A172 (cell line): ENCODE results near the gene ITPRID2. TPM values are rescaled to one million over a fixed set of nuclear protein-coding genes. Genes with fewer than 3 reads are reported as not detected.
A peak's percentile ranks its signal among the peaks of the same experiment; 100 is the strongest.
"Not testable (repeated sequence)": the region's sequence is repeated elsewhere in the genome, so short reads cannot be mapped to it uniquely, and the experiment has no call there.

Experiments used
- DNase-seq: peaks from one replicate; pipeline ENCODE4 v3.0.0-alpha.2; 2015; ENCODE audit warnings: low spot score
- total RNA-seq: library from RNA; depleted of rRNA; stranded (reverse); fragments of >200 nt; shearing (Covaris generic); gene quantifications from 2 replicates; pipeline ENCODE4 v1.2.3, GENCODE V29; 2014

Gene ITPRID2
- total RNA-seq, 1 experiment from 2014 or later, result 424 TPM

GRCh38 chr2:181916726-181917718, 25.5 kb downstream of the ITPRID2 start:
- DNase-seq, result peak; percentile 28

GRCh38 chr2:181918188-181918587, 26.7 kb downstream of the ITPRID2 start:
- no peak for DNase-seq

GRCh38 chr2:181923121-181923520, 31.6 kb downstream of the ITPRID2 start:
- DNase-seq, result no peak

GRCh38 chr2:181924336-181924735, 32.8 kb downstream of the ITPRID2 start:
- no peak for DNase-seq

GRCh38 chr2:181934694-181935093, 43.2 kb downstream of the ITPRID2 start:
- DNase-seq, result no peak

GRCh38 chr2:181937473-181937872, 45.9 kb downstream of the ITPRID2 start:
- no peak for DNase-seq

GRCh38 chr2:181943411-181944124, 52.0 kb downstream of the ITPRID2 start:
- DNase-seq, result no peak

- no peak for DNase-seq
Observed at GRCh38 chr2:181944164-181944913, 52.8 kb downstream of the ITPRID2 start.

- no peak for DNase-seq
Observed at GRCh38 chr2:181944914-181945291, 53.4 kb downstream of the ITPRID2 start.

- DNase-seq, result no peak
Observed at GRCh38 chr2:181946444-181947127, 55.1 kb downstream of the ITPRID2 start.

GRCh38 chr2:181947273-181947672, 55.7 kb downstream of the ITPRID2 start:
- DNase-seq, result no peak

GRCh38 chr2:181948227-181948626, 56.7 kb downstream of the ITPRID2 start:
- DNase-seq, result no peak

GRCh38 chr2:181949047-181949446, 57.5 kb downstream of the ITPRID2 start:
- DNase-seq, result peak; percentile 65

- DNase-seq, result no peak
Observed at GRCh38 chr2:181952404-181953226, 61.1 kb downstream of the ITPRID2 start.

GRCh38 chr2:181953881-181954537, 62.5 kb downstream of the ITPRID2 start:
- peak; percentile 73 for DNase-seq

- DNase-seq, result no peak
Observed at GRCh38 chr2:181954538-181954883, 63.0 kb downstream of the ITPRID2 start.

- DNase-seq, result peak; percentile 77
Observed at GRCh38 chr2:181955010-181955409, 63.5 kb downstream of the ITPRID2 start.

- DNase-seq, result not testable (repeated sequence)
Observed at GRCh38 chr2:181955866-181956265, 64.3 kb downstream of the ITPRID2 start.

GRCh38 chr2:181957668-181958067, 66.1 kb downstream of the ITPRID2 start:
- DNase-seq, result no peak

GRCh38 chr2:181958726-181959125, 67.2 kb downstream of the ITPRID2 start:
- no peak for DNase-seq
